HG03159 (cell line): ENCODE results near the gene SH2B3.
"Not testable (repeated sequence)": the region's sequence is repeated elsewhere in the genome, so short reads cannot be mapped to it uniquely, and the experiment has no call there.

Source experiments
- ATAC-seq: cut with Tn5 transposase; IDR thresholded peaks from one replicate; pipeline ENCODE4 v1.9.1; 2021; ENCODE audit warnings: mild to moderate bottlenecking, moderate library complexity; ENCODE audit not compliant: unreplicated experiment

SH2B3 gene

DNA sequence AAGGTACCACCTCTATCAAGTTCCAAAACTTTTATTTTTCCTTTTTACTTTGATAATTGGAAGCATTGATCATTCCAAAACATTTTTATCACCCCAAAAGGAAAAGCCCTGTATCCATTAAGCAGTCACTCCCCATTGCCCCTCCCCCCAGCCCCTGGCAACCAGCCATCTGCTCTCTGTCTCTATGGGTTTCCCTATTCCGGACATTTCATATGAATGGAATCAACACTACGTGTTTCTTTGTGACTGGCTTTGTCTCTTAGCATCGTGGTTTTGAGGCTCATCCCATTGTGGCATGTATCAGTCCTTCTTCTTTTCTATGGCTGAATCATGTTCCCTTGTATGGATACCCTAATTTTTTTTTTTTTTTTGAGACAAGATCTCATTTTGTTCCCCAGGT lies 18.8 kb upstream of the SH2B3 start:
- no peak for ATAC-seq

DNA sequence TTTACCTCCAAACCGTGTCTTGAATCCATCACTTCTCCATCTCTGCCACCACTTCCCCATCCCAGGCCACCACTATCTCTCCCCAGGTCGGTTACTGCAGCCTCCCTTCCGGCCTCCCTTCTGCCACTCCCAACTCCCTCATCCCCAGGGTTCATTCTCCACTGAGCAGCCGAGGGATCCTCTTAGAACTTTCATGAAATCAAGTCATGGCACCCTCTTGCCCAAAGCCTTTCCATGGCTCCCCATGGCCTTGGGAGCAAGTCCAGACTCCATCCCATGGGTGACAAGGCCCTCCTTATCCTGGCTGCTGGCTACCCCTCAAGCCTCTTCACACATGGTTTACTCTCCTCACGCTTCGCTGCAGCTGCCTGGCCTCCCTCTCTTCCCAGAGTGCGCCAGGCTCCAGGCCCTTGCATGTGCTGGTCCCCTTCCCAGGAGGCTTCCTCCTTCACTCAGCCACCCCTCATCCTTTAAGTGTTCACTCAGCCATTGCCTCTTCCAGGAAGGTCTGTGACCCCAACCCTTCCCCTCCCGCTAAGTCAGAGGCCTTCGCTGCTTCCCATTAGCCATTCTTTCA lies 17.9 kb upstream of the SH2B3 start:
- no peak for ATAC-seq

DNA sequence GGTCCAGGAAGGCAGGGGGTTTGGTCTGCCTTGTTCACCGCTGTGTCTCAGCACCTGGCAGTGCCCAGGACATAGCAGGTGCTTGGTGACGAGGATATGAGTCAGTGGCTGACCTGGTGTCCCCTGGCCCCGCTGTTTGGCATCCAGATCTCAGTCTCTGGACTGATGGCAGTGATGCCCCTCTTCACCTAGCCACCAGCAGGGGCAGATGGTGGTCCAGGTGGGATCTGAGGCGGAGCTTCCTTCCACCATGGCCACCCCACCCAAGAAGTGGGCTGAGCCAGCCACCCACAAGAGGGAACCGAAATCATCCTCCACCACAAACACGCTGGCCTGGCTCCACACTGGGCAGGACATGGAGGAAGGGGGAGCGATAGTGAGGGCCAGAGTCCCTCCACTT lies 16.1 kb upstream of the SH2B3 start:
- no peak for ATAC-seq

DNA sequence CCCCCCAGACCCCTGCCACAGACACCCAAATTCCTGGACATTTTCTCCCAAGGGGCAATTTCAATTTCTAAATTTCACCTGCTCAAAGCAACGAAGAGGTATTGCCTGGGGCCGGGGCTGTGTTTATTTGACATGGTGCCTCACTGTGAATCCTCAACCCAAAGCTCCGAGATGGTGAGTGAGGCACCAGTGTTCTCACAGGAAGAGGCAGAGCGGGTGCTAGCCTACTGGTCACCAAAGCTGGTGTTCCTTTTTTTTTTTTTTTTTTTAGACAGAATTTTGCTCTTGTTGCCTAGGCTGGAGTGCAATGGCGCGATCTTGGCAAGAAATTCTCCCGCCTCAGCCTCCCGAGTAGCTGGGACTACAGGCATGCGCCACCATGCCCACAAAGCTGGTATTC lies 14.8 kb upstream of the SH2B3 start:
- ATAC-seq, result no peak

DNA sequence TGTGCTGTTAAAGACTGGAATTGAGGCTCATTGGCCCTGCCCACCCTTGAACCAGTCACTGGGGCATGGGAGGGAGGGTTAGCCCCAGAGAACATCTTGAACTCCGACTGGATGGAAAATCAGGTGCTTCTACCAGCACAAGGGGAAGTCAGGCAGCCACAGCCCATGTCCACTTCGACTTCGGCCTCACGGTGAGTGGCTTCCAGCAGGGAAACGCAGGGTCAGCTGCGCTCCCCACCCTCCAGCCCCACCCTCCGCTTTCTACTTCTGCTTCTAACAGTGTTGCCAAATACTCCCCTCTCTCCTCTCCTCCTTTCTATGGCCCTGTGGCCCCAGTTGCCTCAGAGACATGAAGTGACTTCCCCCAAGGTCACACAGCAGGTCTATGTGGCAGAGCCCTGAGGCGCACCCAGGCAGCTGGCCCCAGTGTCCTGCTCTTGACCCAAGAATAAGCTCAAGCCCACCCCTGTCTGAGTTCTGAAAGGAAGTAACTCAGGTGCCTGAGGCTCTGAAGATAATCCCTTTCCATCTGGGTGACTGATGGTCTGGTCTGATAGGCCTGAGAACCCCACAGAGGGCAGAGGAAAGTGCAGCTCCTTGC lies 11.9 kb upstream of the SH2B3 start:
- ATAC-seq, result no peak

DNA sequence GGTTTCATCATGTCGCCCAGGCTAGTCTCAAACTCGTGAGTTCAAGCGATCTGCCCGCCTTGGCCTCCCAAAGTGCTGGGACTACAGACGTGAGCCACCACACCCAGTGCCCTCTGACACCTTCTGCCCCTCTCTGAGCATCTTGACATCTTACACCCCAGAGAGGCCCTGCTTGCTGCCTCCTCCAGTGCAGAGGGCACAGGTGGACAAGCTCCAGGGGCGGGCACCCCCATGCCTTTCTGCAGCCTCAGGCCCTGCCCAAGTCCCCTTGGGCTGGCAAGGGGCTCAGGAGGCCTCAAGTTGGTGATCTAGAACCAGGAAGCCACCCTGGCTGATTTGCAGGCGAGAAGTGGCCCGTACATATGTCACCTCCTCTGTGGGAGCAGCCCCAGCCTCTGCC lies 11.2 kb upstream of the SH2B3 start:
- no peak for ATAC-seq

DNA sequence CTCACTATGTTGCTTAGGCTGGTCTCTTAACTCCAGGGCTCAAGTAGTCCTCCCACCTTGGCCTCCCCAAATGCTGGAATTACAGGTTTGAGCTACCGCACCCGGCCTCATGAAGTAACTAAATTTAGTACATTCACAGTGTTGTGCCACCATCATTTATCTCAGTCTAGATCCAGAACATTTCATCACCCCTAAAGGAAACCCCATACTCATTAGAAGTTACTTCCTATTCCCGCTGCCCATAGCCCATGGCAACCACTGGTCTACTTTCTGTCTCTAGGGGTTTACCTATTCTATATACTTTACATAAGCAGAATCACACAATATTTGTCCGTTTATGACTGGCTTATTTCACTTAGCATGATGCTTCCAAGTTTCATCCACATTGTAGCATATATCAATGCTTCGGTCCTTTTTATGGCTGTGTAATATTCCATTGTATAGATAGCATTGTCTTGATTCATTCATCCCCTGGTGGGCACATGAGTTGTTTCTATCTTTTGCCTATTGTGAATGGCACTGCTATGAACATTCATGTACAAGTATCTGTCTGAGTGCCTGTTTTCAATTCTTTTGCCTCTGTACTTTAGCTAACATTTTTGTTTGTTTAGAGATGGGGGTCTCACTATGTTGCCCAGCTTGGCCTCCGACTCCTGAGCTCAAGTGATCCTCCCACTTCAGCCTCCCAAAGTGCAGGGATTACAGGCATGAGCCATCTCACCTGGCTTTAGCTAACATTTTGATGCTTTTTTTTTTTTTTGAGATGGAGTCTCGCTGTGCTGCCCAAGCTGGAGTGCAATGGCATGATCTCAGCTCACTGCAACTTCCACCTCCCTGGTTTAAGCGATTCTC lies 10.2 kb upstream of the SH2B3 start:
- ATAC-seq, result no peak

DNA sequence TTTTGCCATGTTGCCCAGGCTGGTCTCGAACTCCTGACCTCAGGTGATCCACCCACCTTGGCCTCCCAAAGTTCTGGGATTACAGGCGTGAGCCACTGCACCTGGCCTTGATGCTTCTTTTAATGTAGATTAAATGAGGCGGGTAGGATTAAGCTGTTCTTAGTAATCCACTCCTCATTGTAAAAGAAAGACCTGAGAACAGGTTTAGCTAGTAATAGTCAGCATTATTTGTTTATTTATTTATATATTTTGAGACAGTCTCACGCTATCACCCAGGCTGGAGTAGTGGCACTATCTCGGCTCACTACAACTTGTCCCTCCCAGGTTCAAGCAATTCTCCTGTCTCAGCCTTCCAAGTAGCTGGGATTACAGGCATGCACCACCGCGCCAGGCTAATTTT lies 9.5 kb upstream of the SH2B3 start:
- ATAC-seq, result not testable (repeated sequence)

DNA sequence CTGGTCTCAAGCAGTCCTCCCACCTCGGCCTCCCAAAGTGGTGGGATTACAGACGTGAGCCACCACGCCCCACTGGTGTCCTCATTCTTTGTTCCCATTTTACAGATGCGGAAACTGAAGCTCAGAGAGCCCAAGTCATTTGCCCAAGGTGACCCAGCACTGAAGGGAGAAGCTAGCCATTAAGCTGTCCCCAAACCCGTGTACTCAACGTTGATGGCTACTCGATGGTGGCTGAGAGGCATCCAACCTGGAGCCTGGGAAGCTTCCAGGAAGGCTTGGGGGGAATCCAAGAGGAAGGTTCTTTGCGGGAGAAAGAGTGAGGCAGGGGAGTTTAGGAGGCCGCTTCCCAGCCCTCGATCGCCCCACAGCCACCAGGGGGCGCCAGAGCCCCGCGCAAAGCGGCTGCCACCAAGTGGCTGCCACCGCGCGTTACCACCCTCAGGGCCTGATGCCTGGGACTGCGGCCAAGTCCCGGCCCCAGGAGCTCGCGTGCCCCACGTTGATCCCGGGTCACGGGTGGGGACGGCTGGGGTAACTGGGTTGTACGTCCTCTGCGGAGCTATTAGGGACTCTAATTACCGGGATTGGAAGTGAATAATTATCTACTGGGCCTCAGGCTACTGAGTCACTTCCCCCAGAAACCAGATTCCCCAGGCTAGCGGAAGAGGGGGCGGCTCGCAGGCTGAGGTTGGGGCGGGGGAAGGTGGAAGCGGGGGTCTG lies 8.8 kb upstream of the SH2B3 start:
- ATAC-seq, result peak; percentile 52

DNA sequence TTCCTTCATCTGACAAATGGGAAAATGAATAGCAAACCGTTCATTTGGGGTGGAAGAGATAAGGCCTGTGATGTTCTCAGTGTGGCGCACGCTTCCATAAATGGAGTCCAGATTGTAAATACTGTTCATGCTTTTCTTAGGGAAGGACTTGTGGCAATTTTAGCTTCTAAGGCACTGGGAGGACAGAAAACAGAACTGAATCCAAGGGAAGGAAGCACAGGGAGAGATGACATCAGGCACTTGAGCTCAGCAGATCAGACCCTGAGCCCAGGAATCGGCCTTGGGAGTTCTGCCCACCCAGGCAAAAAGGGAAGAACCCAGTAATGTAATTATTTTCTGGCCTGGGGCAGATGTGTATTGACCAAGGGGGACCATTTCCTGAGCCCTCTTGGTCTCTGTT lies 7.2 kb upstream of the SH2B3 start:
- no peak for ATAC-seq

DNA sequence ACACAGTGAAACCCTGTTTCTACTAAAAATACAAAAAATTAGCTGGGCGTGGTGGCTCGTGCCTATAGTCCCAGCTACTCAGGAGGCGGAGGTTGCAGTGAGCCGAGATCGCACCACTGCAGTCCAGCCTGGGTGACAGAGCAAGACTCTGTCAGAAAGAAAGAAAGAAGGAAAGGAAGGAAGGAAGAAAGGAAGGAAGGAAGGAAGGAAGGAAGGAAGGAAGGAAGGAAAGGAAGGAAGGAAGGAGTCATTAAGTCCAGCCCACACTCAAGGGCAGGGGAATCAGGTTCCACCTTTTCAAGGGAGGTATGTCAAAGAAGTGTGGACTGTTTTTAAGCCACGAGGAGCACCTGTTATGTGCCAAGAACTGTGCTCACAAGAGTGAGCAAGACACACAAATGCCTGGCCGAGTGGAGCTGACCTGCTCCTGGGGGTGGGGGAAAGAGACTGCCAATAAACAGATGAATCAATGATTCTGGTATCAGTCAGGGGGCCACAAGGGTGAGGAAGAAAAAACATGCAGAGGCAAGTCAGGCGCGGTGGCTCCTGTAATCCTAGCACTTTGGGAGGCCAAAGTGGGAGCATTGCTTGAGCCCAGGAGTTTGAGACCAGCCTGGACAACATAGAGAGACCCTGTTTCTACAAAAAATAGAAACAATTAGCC lies 5.8 kb upstream of the SH2B3 start:
- not testable (repeated sequence) for ATAC-seq

DNA sequence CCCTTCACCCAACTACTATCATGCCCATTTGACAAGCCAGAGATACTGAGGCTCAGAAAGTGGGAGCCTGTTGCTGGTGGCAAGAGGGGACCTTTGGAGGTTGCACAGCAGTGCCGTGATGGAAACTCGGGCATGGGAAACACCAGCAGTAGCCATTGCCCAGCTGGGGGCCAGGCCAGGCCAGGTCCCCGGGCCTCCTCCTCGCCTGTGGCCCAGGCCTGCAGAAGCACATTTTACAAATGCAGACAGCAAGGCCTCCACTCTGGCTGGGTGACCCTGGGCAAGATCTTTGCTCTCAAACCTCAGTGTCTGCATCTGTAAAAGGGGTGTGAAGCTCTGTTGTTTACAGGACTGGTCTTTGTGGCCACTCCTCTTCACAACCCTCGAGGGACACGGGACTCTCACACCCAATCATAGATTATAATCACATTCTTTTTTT lies 4.5 kb upstream of the SH2B3 start:
- no peak for ATAC-seq

DNA sequence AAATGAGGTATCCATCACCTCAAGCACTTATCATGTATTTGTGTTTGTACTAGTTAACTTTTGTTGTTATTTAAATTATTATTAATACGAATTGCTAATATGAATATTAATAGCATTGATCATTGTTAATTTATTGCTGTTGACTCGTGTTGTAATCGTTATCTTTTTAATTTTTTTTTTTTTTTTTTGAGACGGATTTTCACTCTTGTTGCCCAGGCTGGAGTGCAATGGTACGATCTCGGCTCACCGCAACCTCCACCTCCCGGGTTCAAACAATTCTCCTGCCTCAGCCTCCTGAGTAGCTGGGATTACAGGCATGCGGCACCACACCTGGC lies 3.3 kb upstream of the SH2B3 start:
- not testable (repeated sequence) for ATAC-seq

DNA sequence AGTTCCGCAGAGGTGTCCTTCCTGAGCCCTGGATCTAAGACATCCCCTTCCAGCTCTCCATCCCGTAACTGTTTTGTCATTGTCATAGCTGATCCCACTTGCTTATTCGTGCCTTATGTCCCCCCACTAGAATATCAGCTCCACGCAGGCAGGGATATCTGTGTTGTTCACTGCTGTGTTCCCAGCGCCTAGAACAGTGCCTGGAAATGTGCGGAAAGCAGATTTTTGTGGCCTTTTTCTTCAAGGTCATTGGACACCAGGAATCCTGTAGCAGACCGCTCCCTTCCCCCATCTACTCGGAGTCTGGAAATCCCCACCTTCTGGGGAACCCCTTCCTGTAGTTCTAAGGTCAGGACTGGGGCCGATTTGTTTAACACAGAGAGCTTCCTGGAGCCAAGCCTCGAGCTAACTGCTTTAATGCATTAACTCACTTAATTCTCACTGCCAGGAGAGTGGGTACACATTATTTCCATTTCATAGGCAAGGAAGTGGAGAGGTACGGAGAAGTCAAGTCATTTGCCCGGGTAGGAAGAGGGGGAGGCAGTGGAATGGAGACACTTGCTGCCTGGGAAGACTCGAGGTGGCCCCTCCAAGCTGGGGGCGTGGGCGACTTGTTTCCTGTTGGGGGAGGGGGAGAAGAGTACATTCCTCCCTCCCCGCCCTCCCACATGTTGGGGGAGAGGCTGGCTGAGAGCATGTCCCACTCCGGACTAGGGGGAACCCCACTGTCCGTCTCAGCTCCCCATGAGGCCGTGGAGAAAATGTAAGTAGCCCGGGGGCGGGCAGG lies 1.2 kb upstream of the SH2B3 start:
- ATAC-seq, result no peak

DNA sequence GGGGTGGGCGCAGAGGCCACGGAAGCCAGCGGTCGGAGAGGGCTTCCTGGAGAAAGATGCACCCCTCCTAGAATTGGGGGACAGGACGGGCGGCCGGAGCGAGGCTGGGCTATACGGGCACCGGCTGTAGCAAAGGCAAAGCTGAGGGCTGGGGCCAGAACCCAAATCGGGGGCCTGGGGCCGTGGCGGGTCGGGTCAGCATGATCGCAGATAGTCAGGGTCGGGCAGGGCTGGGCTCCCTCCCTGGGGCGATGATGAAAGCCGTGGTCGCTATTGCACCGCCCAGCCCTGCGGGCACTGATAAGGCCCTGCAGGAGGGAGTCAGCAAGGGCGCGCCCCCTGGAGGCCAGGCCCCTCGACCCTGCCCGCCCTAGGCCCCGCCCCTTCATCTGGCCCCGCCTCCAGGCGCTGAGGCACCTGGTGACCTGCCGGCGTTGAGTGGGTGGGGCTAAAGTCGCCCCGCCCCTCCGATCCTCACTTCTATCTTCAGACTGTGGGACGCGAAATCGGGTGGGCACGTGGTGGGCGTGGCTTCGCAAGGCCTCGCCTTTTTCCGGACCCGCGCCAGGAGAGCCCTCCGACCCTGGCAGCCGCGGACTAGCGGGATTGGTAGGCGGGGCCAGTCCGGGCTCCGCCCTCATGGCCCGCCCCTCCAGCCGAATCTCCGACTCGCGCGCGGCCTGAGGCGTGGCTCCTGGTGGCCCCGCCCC lies 419 bp upstream of the SH2B3 start:
- ATAC-seq, result peak; percentile 56

DNA sequence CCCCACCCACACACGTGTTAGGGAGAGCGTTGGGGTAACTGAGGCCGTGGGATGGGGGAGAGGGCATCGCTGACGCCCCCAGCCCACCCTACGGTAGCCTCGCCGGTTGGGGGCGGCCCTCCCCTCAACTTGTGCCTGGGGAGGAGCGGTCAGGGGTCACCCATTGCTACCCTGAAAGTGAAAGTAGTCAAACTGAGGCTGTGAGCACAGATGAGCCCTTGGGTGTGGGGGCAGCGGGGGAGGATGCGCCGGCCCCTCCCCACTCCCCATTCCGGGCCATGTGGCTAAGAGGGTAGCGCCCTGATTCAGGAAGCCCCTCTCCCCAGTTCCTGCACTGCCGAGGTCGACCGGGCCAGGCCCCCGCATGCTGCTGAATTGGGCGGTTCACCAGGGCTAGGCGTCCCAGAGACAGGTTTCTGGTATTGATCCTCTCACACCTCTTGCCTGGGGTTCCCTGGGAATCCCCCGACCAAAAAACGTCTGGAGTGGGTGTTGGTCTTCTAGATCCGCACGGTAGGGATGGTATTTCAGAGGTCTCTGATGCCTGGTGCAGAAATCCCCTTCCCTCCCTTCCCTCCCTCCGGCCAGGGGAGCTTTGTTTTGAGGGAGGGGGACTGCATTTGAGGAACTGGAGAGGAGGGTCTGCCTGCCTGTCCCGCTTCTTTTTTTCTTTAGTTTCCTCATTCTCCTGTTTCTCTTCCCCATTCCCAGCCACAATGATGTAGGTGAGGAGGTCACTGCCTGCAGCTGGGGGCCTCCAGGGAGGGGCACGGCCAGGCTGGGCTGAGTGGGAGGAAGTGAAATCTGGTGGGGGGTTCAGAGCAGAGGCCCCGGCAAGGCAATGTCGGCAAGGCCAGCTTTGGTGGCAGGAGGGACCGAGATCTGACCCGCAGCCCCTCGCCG lies 1.0 kb downstream of the SH2B3 start:
- ATAC-seq, result no peak

DNA sequence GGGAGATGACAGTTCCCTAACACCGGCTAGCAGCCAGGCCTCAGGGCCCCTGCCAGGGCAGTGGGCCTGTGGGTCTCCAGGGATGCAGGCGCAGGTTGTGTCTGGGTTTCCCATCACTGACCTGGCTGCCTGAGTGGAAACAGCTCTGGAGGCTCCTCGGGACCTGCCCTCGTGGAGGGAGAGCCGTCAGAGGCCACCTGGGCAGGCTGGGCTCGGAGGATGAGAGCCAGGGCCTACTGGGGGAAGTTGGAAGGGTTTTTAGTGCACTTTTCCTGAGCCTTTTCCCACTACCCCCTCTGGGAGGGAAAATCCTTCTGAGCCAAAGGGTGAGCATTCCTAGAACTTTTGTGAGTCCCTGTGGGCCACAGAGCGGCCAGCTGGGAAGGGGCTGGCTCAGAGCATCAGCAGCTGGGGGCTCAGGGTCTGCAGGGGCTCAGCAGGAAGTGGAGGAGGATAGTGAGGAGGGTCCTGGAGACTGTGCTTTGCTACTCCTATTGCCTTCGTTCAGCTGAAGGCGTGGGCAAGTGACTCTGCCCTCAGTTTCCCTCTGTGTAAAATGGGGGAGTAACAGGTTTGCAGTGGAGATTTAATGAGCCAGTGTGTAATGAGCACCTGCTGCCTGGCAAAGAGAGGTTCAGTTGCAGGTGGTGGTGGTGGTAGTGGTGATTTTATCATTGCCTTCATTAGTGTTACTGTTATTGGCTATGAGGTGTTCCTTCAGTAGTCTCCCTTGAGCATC lies 1.8 kb downstream of the SH2B3 start:
- ATAC-seq, result no peak

DNA sequence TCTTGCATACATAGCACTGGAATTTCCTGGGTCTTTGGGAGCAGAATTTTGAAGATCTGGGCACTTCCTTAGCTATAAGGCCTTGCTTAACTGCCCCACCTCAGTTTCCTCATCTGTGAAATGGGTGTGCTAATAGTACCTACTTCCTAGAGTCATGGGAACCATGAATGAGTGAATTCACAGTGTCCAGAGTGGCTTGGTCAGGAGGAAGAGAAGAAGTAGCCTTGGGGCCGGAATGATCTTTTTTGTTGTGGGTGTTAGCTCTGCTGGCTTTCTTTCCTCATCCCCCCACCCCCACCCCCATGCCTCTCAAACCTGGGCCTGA lies 2.4 kb downstream of the SH2B3 start:
- ATAC-seq, result no peak
